Measurements from ENCODE around the gene LPP. TPM values are rescaled to one million over a fixed set of nuclear protein-coding genes. Genes with fewer than 3 reads are reported as not detected.

LPP gene
- polyA plus RNA-seq, 1 donor (not counting 4 experiments of a cell fraction or from before 2014, with no cell fraction given), result 16.0 TPM

DNA sequence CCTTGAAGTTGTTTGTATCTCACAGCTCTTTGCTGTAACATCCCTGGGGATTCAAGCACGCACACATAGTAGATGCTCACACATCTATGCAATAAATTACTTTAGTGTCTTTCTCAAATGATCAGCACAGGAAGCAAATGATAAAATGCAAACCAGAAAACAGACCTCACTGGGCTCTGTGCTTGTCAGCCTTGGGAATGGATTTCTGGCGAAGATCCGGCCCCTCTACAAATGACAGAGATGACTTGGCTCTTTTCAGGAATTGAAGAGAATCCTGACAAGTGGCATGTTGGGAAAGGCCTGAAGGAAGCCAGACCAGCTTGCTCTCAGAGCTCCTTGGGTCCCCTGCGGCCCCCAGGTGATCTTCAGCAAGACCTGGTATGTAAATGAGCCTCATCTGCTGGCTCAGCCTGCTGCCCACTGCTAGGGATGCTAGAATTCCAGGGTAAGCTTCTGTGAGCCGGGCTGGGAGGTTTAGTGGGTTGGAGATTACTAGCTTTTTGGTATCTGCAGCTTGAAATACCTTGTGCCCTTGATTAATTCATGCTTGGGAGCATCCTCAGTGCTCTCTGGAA, 54.1 kb downstream of the LPP start:
- no peak for TF ChIP-seq EZH2 (IDR thresholded peaks at IDR 0.05; ENCODE audit: low read length)
- TF ChIP-seq, protein P1, sequence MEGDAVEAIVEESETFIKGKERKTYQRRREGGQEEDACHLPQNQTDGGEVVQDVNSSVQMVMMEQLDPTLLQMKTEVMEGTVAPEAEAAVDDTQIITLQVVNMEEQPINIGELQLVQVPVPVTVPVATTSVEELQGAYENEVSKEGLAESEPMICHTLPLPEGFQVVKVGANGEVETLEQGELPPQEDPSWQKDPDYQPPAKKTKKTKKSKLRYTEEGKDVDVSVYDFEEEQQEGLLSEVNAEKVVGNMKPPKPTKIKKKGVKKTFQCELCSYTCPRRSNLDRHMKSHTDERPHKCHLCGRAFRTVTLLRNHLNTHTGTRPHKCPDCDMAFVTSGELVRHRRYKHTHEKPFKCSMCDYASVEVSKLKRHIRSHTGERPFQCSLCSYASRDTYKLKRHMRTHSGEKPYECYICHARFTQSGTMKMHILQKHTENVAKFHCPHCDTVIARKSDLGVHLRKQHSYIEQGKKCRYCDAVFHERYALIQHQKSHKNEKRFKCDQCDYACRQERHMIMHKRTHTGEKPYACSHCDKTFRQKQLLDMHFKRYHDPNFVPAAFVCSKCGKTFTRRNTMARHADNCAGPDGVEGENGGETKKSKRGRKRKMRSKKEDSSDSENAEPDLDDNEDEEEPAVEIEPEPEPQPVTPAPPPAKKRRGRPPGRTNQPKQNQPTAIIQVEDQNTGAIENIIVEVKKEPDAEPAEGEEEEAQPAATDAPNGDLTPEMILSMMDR (optimal IDR thresholded peaks at IDR 0.05 in 1 of 3, IDR thresholded peaks at IDR 0.05 in 1 of 3, conservative IDR thresholded peaks at IDR 0.05 in 1 of 3; ENCODE audit: extremely low read depth in 1 of 3, insufficient read depth in 2 of 3, low read length in 3 of 3), result no peak
- H4K20me1 ChIP-seq (ENCODE audit: control insufficient read depth, extremely low read depth, insufficient read depth, low read length), result peaks cover 3% of the 10 kb centered on the region

DNA sequence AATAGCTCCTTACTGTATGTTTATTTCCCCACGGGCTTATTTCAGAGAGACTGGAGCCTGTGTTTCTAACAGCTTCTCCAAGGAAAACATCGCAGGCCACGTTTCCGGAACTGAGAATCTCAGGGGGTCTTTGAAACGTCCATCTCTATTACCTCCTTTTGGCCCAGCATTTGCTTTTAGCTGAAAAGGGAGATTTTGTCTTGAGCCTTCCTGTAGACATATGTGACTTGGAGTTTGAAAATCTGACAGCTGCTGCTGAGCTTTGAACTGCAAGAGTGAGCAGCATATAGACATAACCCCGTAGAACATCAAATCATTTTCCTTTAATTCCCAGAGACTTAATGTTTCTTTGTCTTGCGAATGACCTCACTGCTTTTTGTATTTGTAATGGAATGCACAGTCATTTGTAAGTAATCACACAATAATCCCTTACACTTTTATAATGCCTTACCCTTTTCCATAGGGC, 54.6 kb downstream of the LPP start:
- Histone ChIP-seq H3K36me3 (ENCODE audit: control insufficient read depth in 2 of 2, extremely low read depth in 1 of 2, insufficient read depth in 2 of 2, low read length in 2 of 2) (peaks cover 0 to 6% of the 10 kb centered on the region in 2 experiments), H3K4me1 (ENCODE audit: control insufficient read depth, extremely low read depth, insufficient read depth, low read length) (peaks cover 3% of the 10 kb centered on the region), H3K27me3 (ENCODE audit: control insufficient read depth, extremely low read depth, insufficient read depth, low read length) (no peaks in the 10 kb centered on the region), H2AFZ (ENCODE audit: control insufficient read depth, low read length) (no peak overlapping the region), H3K4me2 (ENCODE audit: control insufficient read depth, extremely low read depth, insufficient read depth, low read depth, low read length) (no peak overlapping the region), H3K4me3 (ENCODE audit: control insufficient read depth in 2 of 3, extremely low read depth in 1 of 3, insufficient read depth in 2 of 3, low read depth in 1 of 3, low read length in 3 of 3) (no peak overlapping the region), H3K27ac (ENCODE audit: control insufficient read depth, insufficient read depth, low read length) (no peak overlapping the region), H3K9me1 (ENCODE audit: control insufficient read depth, extremely low read depth, insufficient read depth, low read length) (peaks cover 2% of the 10 kb centered on the region), H3K9me3 (ENCODE audit: control insufficient read depth, low read depth, low read length) (no peaks in the 10 kb centered on the region), H4K20me1 (ENCODE audit: control insufficient read depth, extremely low read depth, insufficient read depth, low read length) (peaks cover 3% of the 10 kb centered on the region), H3K79me2 (ENCODE audit: control insufficient read depth, insufficient read depth, low read length) (peaks cover 46% of the 10 kb centered on the region), H3K9ac (ENCODE audit: control insufficient read depth, extremely low read depth, insufficient read depth, low read length) (no peak overlapping the region)
- FAIRE-seq (no peak), DNase-seq (ENCODE audit: low read depth, low spot score) (no peak)
- dilution Hi-C loops (cut with MboI; ENCODE audit: extremely low pct_ligation_motif_present, low sequenced_read_pairs), result no loop called here
- TF ChIP-seq EZH2 (IDR thresholded peaks at IDR 0.05; ENCODE audit: low read length), result no peak
- TF ChIP-seq, protein P1 (optimal IDR thresholded peaks at IDR 0.05 in 1 of 3, IDR thresholded peaks at IDR 0.05 in 1 of 3, conservative IDR thresholded peaks at IDR 0.05 in 1 of 3; ENCODE audit: extremely low read depth in 1 of 3, insufficient read depth in 2 of 3, low read length in 3 of 3), result no peak

More for the DNA sequence above, 54.1 kb downstream of the LPP start:
- peaks cover 3% of the 10 kb centered on the region for H3K4me1 ChIP-seq (ENCODE audit: control insufficient read depth, extremely low read depth, insufficient read depth, low read length)
- dilution Hi-C loops (cut with MboI; ENCODE audit: extremely low pct_ligation_motif_present, low sequenced_read_pairs), result no loop called here
- H3K9me3 ChIP-seq (ENCODE audit: control insufficient read depth, low read depth, low read length), result no peaks in the 10 kb centered on the region
- peaks cover 0 to 6% of the 10 kb centered on the region in 2 experiments for H3K36me3 ChIP-seq (ENCODE audit: control insufficient read depth in 2 of 2, extremely low read depth in 1 of 2, insufficient read depth in 2 of 2, low read length in 2 of 2)
- FAIRE-seq, result no peak
- no peak overlapping the region for H3K4me3 ChIP-seq (ENCODE audit: control insufficient read depth in 2 of 3, extremely low read depth in 1 of 3, insufficient read depth in 2 of 3, low read depth in 1 of 3, low read length in 3 of 3)
- H3K79me2 ChIP-seq (ENCODE audit: control insufficient read depth, insufficient read depth, low read length), result peaks cover 44% of the 10 kb centered on the region
- H2AFZ ChIP-seq (ENCODE audit: control insufficient read depth, low read length), result no peak overlapping the region
- no peak overlapping the region for H3K27ac ChIP-seq (ENCODE audit: control insufficient read depth, insufficient read depth, low read length)
- no peak overlapping the region for H3K4me2 ChIP-seq (ENCODE audit: control insufficient read depth, extremely low read depth, insufficient read depth, low read depth, low read length)
- H3K27me3 ChIP-seq (ENCODE audit: control insufficient read depth, extremely low read depth, insufficient read depth, low read length), result no peaks in the 10 kb centered on the region
- peaks cover 2% of the 10 kb centered on the region for H3K9me1 ChIP-seq (ENCODE audit: control insufficient read depth, extremely low read depth, insufficient read depth, low read length)
- no peak overlapping the region for H3K9ac ChIP-seq (ENCODE audit: control insufficient read depth, extremely low read depth, insufficient read depth, low read length)
- no peak for DNase-seq (ENCODE audit: low read depth, low spot score)

Measured in keratinocyte (primary cell).